ENCODE measurements around the gene KDM5C. TPM values are rescaled to one million over a fixed set of nuclear protein-coding genes. Genes with fewer than 3 reads are reported as not detected.
A peak's percentile ranks its signal among the peaks of the same experiment; 100 is the strongest.

KDM5C gene
- total RNA-seq, 1 donor: 323 TPM

DNA sequence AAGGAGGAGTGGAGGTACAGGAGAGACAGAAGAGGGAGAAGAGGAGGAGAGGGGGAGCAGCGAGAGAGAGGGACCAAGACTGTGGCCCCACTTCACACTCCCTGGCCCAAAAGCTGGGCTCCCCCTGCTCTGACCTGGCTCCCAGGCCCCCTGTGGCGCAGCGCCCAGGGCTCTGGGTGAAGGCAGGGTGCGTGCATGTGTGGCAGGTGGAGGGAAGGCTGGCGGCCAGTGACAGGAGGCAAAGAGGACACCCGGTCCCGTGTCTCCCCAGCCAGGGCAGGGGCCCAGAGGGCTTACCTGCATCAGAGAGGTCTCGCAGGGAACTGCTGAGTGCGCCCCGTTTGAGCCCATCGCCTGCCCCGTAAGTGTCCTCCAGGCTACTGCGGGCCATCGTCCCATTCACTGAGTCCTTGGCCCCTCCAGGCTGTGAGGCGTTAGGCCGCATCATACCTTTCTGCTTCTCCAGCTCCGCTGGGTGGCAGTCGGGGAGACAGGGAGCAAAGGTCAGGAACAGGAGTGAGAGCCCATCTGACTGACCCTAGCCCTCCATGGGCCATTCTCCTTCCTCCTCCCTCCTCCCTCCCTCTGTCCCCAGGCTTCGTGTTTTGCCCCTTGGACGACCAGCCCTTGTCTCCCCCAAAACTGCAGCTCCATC lies 11.1 kb upstream of the KDM5C start:
- H3K9me3 ChIP-seq (ENCODE audit: low read depth, low read length): no peaks in the 10 kb centered on the region
- no peaks in the 10 kb centered on the region for H3K4me1 ChIP-seq (ENCODE audit: insufficient read depth, low read length)
- H3K4me3 ChIP-seq (ENCODE audit: low read length): no peak overlapping the region
- no peaks in the 10 kb centered on the region for H3K27me3 ChIP-seq (ENCODE audit: insufficient read depth, low read length)

DNA sequence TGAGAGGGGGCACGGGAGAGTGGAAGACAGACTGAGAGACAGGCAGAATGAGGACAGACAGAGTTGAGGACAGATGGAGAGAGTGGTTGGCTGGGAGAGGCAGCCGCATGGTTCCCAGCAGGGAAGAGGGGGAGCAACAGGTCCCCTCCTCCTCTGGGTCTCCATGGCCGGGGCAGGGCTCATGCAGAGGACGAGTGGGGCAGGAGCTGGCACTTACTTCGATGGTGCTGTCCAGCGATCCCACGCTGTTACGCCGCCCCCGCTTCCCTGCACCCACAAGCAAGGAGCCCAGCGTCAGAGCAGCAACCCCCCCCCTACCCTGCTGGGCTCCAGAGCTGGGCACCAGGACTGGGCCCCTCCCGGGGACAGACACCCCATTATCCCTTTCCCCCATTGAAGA lies 10.6 kb upstream of the KDM5C start:
- Histone ChIP-seq H3K9me3 (ENCODE audit: low read depth, low read length) (no peaks in the 10 kb centered on the region), H3K4me3 (ENCODE audit: low read length) (no peak overlapping the region), H3K27me3 (ENCODE audit: insufficient read depth, low read length) (no peaks in the 10 kb centered on the region), H3K4me1 (ENCODE audit: insufficient read depth, low read length) (no peaks in the 10 kb centered on the region)

DNA sequence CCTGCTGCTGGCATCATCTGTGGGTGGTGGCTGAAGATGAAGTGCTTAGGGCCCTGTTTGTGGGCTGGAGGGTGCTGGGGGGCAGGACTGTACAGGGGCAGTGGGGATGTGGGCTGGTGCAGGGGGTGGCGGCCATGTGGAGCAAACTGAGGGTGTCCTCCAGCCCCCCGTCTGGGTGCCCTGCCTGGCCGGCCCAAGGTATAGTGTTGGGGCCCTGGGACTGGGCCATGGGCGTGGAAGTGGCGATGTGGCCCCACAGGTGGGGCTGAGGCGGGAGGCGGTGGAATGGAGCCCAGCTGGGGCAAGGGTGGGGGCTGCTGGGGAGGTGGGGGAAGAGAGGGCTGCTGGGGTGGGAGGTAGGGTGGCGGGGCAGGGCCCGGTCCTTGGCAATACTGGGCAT lies 9.5 kb upstream of the KDM5C start:
- Histone ChIP-seq H3K4me3 (ENCODE audit: low read length) (no peak overlapping the region), H3K27me3 (ENCODE audit: insufficient read depth, low read length) (no peaks in the 10 kb centered on the region), H3K9me3 (ENCODE audit: low read depth, low read length) (no peaks in the 10 kb centered on the region), H3K4me1 (ENCODE audit: insufficient read depth, low read length) (no peaks in the 10 kb centered on the region)

DNA sequence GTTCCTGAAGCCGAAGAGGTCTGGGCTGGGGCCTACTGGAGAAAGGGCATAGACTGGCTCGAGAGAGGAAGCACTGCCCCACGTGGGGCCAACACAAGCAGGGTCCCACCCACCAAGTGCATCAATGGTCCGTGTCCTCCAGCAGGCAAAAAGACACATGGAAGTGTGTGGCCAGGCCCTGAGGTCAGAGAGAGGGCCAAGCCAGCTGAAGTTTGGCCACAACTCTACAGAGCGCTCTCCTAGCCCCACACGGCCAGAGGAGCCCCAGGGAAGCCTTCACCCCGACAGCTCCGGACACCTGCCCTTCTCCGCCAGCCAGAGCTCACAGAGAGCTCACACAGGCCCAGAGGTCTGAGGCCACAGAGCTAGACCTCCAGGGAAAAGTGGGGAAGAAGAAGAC lies 8.5 kb upstream of the KDM5C start:
- Histone ChIP-seq H3K27me3 (ENCODE audit: insufficient read depth, low read length) (no peaks in the 10 kb centered on the region), H3K4me3 (ENCODE audit: low read length) (no peak overlapping the region), H3K4me1 (ENCODE audit: insufficient read depth, low read length) (no peaks in the 10 kb centered on the region), H3K9me3 (ENCODE audit: low read depth, low read length) (no peaks in the 10 kb centered on the region)

DNA sequence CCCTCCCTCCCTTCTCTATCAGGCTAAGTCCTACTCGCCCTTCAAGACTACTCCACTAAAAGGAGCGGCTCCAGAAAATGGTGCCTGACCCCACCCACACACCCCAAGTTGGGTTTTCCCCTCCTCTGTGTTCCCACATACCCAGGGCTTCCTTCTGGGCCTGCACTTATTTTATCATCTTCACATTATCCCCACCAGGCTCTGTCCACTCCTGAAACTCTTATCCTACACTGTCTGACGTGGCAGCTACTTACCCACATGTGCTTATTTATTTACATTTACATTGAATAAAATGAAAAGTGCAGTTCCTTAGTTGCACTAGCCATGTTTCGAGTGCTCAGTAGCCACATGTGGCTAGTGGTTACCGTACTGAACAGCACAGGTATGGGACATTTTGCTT lies 5.1 kb upstream of the KDM5C start:
- Histone ChIP-seq H3K4me3 (ENCODE audit: low read length) (no peak overlapping the region), H3K9me3 (ENCODE audit: low read depth, low read length) (no peaks in the 10 kb centered on the region), H3K4me1 (ENCODE audit: insufficient read depth, low read length) (peaks cover 10% of the 10 kb centered on the region), H3K27me3 (ENCODE audit: insufficient read depth, low read length) (no peaks in the 10 kb centered on the region)

DNA sequence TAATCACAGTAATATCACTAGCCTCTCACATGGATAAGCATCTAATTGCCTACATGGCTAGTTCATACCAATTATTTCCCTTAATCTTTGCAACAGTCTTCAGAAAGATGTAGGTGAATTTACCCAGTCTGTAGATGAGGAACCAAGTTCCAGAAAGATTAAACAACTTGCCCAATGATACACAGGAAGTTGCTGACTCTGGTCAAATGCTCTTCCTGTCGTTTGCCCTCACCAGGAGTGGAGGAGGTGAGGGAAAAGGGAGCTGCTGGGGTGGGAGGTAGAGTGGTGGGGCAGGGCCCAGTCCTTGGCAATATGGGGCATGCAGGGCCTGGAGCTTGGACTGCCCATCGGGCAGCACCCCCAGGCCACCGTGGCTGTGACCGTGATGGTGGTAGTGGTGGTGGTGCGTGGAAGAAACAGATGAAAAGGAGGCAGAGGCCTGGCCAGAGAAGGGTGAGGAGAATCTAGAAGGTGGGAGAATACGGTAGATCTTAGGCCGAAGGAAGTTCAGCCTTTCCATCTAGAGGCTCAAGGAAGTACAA lies 2.3 kb upstream of the KDM5C start:
- no peaks in the 10 kb centered on the region for H3K27me3 ChIP-seq (ENCODE audit: insufficient read depth, low read length)
- no peaks in the 10 kb centered on the region for H3K9me3 ChIP-seq (ENCODE audit: low read depth, low read length)
- peaks cover 28% of the 10 kb centered on the region for H3K4me1 ChIP-seq (ENCODE audit: insufficient read depth, low read length)
- no peak overlapping the region for H3K4me3 ChIP-seq (ENCODE audit: low read length)

DNA sequence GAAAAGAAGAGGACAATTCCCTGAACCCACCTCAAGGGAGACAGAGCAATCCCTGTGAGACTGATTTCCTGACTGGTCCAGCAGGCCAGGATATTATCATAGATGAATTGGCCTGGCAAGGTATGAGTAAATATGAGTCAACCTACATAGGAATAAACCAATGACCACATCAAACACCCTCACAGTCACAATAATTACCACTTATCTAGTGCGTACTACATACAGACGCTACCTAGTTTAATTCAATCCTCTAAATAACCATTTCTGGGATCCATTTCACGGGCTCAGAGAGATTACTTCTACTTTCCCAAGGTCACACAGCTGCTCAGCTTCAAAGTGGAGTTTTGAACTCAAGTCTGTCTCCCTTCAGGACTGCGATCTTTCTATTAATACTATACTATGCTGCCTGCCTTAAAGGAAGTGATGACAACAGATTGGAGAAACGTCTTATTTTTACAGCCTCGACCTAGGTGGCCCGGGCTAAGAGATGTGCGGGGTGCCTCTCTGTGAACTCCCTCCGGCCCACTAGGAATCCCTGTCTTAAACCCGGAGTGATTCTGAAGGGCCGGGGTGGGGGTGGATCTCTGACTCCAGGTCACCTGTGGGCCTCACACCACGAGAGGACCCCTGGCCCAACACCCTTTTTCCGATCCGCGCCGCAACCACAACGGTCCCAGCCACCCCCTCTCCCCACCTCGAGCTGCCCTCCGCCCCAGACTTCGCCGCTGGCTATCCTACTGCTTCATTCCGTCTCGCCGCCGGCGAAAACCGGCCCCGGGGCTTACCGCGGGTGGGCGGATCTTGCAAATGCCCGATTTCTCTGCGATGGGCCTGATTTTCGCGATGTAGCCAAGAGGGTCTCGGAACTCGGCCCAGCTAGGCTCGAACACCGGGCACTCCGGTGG lies 800 bp downstream of the KDM5C start:
- H3K4me1 ChIP-seq (ENCODE audit: insufficient read depth, low read length): peaks cover 36% of the 10 kb centered on the region
- H3K9me3 ChIP-seq (ENCODE audit: low read depth, low read length): no peaks in the 10 kb centered on the region
- peak overlapping the region; percentile 85 for H3K4me3 ChIP-seq (ENCODE audit: low read length)
- no peaks in the 10 kb centered on the region for H3K27me3 ChIP-seq (ENCODE audit: insufficient read depth, low read length)

DNA sequence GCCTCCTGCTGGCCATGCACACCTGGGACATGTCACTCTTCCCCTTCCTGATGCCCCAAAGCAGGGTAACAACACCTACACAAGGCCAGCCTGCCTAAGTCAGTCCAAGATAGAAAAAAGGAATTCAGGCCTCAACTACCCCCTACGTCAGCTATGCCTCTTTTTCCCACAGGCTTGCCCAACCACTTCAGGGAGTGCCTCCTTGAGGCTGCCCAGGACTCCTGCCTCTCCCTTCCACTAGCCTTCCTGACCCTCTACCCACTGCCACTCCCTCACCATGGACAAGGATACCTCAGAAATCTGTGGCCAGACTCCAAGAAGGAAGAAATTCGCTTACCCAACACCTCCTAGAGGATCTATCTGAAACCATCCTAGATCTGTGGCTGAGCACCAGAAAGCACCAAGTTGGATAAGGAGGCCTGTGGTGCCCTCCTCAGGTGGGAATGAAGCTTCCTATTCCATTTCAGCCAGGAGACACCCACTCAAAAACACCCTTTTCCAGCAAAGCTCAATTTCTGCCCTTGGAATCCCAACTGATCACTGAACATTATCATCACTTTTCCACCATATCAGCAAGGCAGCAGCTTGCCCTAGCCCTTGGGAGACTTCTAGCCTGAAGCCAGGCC lies 1.8 kb downstream of the KDM5C start:
- H3K4me3 ChIP-seq (ENCODE audit: low read length): peak overlapping the region; percentile 85
- no peaks in the 10 kb centered on the region for H3K9me3 ChIP-seq (ENCODE audit: low read depth, low read length)
- peaks cover 36% of the 10 kb centered on the region for H3K4me1 ChIP-seq (ENCODE audit: insufficient read depth, low read length)
- H3K27me3 ChIP-seq (ENCODE audit: insufficient read depth, low read length): no peaks in the 10 kb centered on the region

DNA sequence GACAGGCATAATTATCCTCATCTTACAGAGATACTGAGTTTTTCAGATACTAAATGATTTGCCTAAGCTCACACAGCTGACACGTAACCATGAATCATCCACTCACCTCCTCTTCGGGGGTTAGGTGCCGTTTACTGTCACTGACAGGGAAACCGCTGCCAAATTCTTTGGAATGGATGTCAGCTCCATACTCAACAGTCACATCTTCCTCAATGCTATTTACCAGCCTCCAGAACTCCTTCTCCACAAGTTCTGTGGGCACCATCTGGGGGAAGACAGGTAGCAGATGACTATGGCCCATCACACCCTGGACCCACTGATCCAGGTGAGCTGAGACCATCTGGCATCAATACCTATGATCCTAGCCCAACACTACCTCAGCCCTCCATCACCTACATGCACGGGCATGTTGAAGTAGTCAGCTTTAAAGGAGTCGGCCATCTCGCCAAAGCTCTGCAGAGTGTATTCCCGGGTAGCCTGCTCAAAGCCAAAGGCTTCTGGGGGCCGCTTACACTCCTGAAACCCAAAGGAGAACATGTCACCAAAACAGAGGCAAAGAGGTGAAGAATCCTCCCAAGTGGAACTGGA lies 13.5 kb downstream of the KDM5C start:
- Histone ChIP-seq H3K4me1 (ENCODE audit: insufficient read depth, low read length) (no peaks in the 10 kb centered on the region), H3K9me3 (ENCODE audit: low read depth, low read length) (no peaks in the 10 kb centered on the region)

DNA sequence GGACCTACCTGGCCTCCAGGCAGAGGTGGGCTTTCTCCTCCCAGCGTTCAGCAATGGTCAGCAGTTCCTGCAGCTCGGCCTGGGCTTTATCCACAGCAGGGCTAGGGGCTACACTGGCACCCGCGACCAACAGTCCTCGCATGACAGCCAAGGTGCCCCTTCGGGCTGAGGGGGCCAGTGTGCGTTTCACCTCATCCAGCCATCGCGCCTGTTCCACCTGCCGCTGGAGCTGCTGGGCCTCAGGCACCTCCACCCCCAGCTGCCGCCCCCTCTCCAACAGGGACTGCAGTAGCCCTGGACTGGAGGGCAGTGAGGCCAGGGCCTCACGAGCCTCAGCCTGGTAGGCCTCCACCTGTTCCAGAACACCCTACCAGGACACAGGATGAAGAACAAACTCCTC lies 28.3 kb downstream of the KDM5C start:
- no peaks in the 10 kb centered on the region for H3K27me3 ChIP-seq (ENCODE audit: insufficient read depth, low read length)
- H3K4me3 ChIP-seq (ENCODE audit: low read length): no peak overlapping the region
- no peaks in the 10 kb centered on the region for H3K9me3 ChIP-seq (ENCODE audit: low read depth, low read length)
- no peaks in the 10 kb centered on the region for H3K4me1 ChIP-seq (ENCODE audit: insufficient read depth, low read length)

More for the DNA sequence above, 13.5 kb downstream of the KDM5C start:
- H3K27me3 ChIP-seq (ENCODE audit: insufficient read depth, low read length): no peaks in the 10 kb centered on the region
- H3K4me3 ChIP-seq (ENCODE audit: low read length): no peak overlapping the region

DNA sequence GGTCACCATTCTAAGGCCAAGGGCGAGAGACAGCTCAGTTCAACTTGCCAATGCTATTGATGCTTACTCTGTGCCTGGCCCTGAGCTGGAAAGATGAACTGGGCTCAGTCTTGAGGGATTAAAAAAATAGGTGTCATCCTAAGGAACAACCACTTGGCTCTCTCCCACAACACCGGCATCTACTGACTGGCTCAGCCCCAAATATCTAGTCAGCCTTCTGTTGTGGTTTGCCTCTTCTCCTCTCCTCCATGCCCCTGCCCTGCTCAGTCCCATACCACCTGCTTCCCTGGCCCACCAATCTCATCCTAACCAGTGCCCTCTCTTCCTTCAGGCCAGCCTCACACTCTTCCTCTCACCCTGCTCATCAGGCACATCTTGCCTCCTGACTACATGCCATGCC lies 29.6 kb downstream of the KDM5C start:
- H3K27me3 ChIP-seq (ENCODE audit: insufficient read depth, low read length): no peaks in the 10 kb centered on the region
- H3K4me3 ChIP-seq (ENCODE audit: low read length): no peak overlapping the region
- no peaks in the 10 kb centered on the region for H3K9me3 ChIP-seq (ENCODE audit: low read depth, low read length)
- H3K4me1 ChIP-seq (ENCODE audit: insufficient read depth, low read length): no peaks in the 10 kb centered on the region

DNA sequence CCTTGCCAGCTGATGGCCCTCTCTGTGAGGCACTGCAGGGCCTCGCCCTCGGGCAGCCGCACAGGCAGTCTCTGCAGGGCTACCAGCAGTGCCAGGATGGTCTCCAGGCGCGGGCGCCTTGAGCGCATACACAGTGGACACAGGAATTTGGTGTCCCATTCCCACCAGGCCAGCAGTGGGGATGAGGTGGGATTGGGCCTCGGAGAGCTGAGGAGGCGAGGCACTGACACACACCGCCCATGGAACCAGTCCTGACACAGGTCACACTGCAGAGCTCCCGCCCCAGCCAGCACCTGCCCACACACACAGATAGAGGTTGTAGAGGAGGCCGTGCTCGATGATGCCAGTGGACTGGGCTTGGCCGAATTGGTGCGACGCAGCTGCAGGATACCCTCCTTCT lies 30.7 kb downstream of the KDM5C start:
- Histone ChIP-seq H3K9me3 (ENCODE audit: low read depth, low read length) (no peaks in the 10 kb centered on the region), H3K4me1 (ENCODE audit: insufficient read depth, low read length) (no peaks in the 10 kb centered on the region), H3K4me3 (ENCODE audit: low read length) (no peak overlapping the region), H3K27me3 (ENCODE audit: insufficient read depth, low read length) (no peaks in the 10 kb centered on the region)

DNA sequence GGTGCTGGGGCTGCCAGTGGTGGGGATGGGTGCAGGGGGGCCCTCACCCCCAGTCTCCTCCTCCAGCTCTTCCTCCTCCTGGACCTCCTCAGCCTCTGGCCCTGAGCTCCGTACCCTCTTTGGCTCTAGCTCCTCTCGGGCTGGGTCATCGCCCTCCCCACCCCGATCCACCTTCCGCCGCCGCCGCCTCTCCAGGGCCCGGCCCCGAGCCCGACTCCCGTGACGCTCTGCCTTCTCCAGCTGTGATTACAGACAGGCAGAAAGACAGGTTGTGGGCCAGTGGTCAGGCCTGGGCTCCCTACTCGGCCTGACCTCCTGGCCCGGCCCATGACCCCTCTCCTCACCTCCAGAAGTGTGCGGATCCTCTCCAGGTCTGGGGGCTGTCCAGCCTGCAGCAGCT lies 31.9 kb downstream of the KDM5C start:
- no peaks in the 10 kb centered on the region for H3K9me3 ChIP-seq (ENCODE audit: low read depth, low read length)
- H3K27me3 ChIP-seq (ENCODE audit: insufficient read depth, low read length): no peaks in the 10 kb centered on the region
- H3K4me3 ChIP-seq (ENCODE audit: low read length): no peak overlapping the region
- H3K4me1 ChIP-seq (ENCODE audit: insufficient read depth, low read length): no peaks in the 10 kb centered on the region

DNA sequence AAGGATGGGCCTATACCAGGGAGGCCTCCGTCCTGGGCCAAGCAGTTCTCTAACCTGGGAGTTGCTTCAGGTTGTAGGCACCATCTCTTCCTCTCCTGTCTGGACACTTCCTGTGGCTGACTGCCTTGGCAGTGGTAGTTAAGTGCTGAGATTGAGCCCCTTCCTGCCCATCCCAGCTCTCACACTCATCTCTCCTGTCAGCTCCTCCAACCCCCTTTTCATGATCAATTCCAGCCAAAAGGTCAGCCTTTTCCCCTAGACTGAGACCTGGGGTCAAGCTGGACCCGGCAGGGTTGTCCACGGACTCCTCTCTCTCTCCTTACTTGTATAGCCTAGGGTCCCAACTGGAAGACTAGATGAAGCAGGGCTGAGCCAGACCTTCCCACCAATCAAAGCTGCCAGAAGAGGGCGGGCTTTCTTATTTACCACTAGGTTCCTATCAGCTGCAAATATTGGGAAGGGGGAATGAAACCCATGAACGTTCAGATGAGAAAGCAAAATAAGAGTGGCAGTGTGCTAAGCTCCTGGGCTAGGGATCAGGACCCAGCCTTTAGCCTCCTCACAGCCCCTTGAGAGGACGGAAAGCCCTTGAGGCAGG lies 34.5 kb downstream of the KDM5C start:
- no peaks in the 10 kb centered on the region for H3K4me1 ChIP-seq (ENCODE audit: insufficient read depth, low read length)
- no peaks in the 10 kb centered on the region for H3K9me3 ChIP-seq (ENCODE audit: low read depth, low read length)
- H3K4me3 ChIP-seq (ENCODE audit: low read length): no peak overlapping the region
- H3K27me3 ChIP-seq (ENCODE audit: insufficient read depth, low read length): no peaks in the 10 kb centered on the region

DNA sequence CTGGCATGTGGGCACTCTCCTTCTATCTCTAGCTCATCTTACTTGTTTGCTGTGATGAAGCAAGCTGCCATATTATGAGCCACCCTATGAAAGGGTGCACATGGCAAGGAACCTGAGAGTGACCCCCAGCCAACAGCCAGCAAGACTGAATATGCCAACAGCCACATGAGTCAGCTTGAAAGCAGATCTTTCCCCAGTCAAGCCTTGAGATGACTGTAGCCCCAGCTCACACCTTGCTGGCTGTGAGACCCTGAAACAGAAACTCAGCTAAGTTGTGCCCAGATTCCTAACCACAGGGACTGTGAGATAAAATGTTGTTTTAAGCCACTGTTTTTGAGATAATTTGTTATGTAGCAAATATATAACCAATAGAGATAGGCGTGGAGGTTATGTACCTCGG lies 36.2 kb downstream of the KDM5C start:
- no peaks in the 10 kb centered on the region for H3K9me3 ChIP-seq (ENCODE audit: low read depth, low read length)
- H3K4me3 ChIP-seq (ENCODE audit: low read length): no peak overlapping the region
- H3K27me3 ChIP-seq (ENCODE audit: insufficient read depth, low read length): no peaks in the 10 kb centered on the region

More for the DNA sequence above, 36.2 kb downstream of the KDM5C start:
- H3K4me1 ChIP-seq (ENCODE audit: insufficient read depth, low read length): no peaks in the 10 kb centered on the region
